H1 (cell line): Measurements from ENCODE around the gene CAPN11. TPM values are rescaled to one million over a fixed set of nuclear protein-coding genes. Genes with fewer than 3 reads are reported as not detected.

Source experiments
- CTCF ChIA-PET: fragments of 300-600 bp; sonication (Branson Sonifier 250); formaldehyde crosslinking; loops from one replicate; lab custom pipeline; 2021; ENCODE audit not compliant: partially characterized antibody; lab: Charles Lee
- POLR2A ChIA-PET: fragments of 300-600 bp; sonication (Branson Sonifier 250); formaldehyde crosslinking; loops from one replicate; lab custom pipeline; 2021; ENCODE audit warnings: inconsistent platforms; ENCODE audit not compliant: partially characterized antibody; lab: Charles Lee
- DNase-seq, 2 experiments: peaks; one replicate each; pipeline versions ENCODE4 v3.0.0 to v3.0.0-alpha.2; 2010 to 2022; ENCODE audit warnings: low spot score in 2 of 2, low read depth in 1 of 2, mixed read lengths in 1 of 2
- FAIRE-seq: peaks from 2 replicates; lab custom pipeline; 2011; peaks lifted over from hg19 to GRCh38; lab: Jason Lieb, UNC
- H2AFZ ChIP-seq: 2 replicates; pipeline ENCODE4 v1.8.1; 2012; ENCODE audit warnings: low read length, inconsistent platforms
- H2AK5ac ChIP-seq: 2 replicates; pipeline ENCODE4 v1.6.1; 2013; ENCODE audit warnings: low read depth, low read length
- H2BK120ac ChIP-seq: replicated peaks from 2 replicates; pipeline ENCODE3; 2013; ENCODE audit warnings: low read depth, low read length, inconsistent platforms
- H2BK12ac ChIP-seq: 2 replicates; pipeline ENCODE4 v1.6.1; 2013; ENCODE audit warnings: low read depth, low read length
- H2BK15ac ChIP-seq: 2 replicates; pipeline ENCODE4 v1.6.1; 2013; ENCODE audit warnings: low read length
- H2BK20ac ChIP-seq: 2 replicates; pipeline ENCODE4 v1.6.1; 2013; ENCODE audit warnings: low read length
- H2BK5ac ChIP-seq: 2 replicates; pipeline ENCODE4 v1.6.1; 2013; ENCODE audit warnings: low read depth, low read length
- H3K14ac ChIP-seq: 2 replicates; pipeline ENCODE4 v1.6.1; 2013; ENCODE audit warnings: inconsistent platforms; ENCODE audit not compliant: insufficient read length
- H3K18ac ChIP-seq: 2 replicates; pipeline ENCODE4 v1.6.1; 2013; ENCODE audit warnings: low read length; ENCODE audit errors: extremely low read depth
- H3K23ac ChIP-seq: 2 replicates; pipeline ENCODE4 v1.6.1; 2013; ENCODE audit warnings: inconsistent platforms; ENCODE audit not compliant: insufficient read length
- H3K23me2 ChIP-seq: 2 replicates; pipeline ENCODE4 v1.6.1; 2013; ENCODE audit warnings: low read depth, low read length
- H3K27ac ChIP-seq: 2 replicates; pipeline ENCODE4 v1.6.1; 2011; ENCODE audit warnings: low read depth, low read length, inconsistent platforms
- H3K27me3 ChIP-seq, 4 experiments: replicated peaks in 1 of 4; 1 replicate in 1 of 4; 2 replicates in 3 of 4; pipeline versions ENCODE4 v1.6.1 to v1.8.1; 2011 to 2013; ENCODE audit warnings: low read length in 3 of 4, mild to moderate bottlenecking in 3 of 4, inconsistent platforms in 2 of 4, mixed read lengths in 2 of 4, moderate library complexity in 1 of 4; ENCODE audit not compliant: control insufficient read depth in 3 of 4, insufficient read depth in 3 of 4; ENCODE audit errors: extremely low read depth in 1 of 4
- H3K36me3 ChIP-seq, 4 experiments: 2 replicates each; pipeline versions ENCODE4 v1.6.1 to v1.8.1; 2011 to 2013; ENCODE audit warnings: mild to moderate bottlenecking in 4 of 4, low read length in 3 of 4, moderate library complexity in 2 of 4, control low read depth in 1 of 4, inconsistent platforms in 1 of 4; ENCODE audit not compliant: insufficient read depth in 4 of 4, control insufficient read depth in 2 of 4
- H3K4ac ChIP-seq: replicated peaks from 2 replicates; pipeline ENCODE3; 2013; ENCODE audit warnings: low read length, low read depth, mixed read lengths, inconsistent platforms; ENCODE audit not compliant: insufficient read length
- H3K4me1 ChIP-seq, 4 experiments: replicated peaks in 1 of 4; 1 replicate in 1 of 4; 2 replicates in 3 of 4; pipeline versions ENCODE4 v1.6.1 to v1.8.1; 2011 to 2013; ENCODE audit warnings: low read length in 3 of 4, inconsistent platforms in 2 of 4, mixed read lengths in 1 of 4; ENCODE audit not compliant: insufficient read depth in 4 of 4, control insufficient read depth in 3 of 4
- H3K4me2 ChIP-seq, 2 experiments: 2 replicates each; pipeline versions ENCODE4 v1.6.1 to v1.8.1; 2011 to 2013; ENCODE audit warnings: low read depth in 2 of 2, low read length in 2 of 2, control low read depth in 1 of 2, inconsistent platforms in 1 of 2, mild to moderate bottlenecking in 1 of 2; ENCODE audit not compliant: insufficient read depth in 1 of 2
- H3K4me3 ChIP-seq, 4 experiments: fragments of 200-600, 300-600 bp in 1 of 4; sonication (generic), shearing (Covaris generic), sonication (Bioruptor Twin) in 1 of 4; 2 replicates each; pipeline versions ENCODE4 v1.5.1 to v1.8.1; 2011 to 2016; ENCODE audit warnings: low read length in 4 of 4, low read depth in 3 of 4, control low read depth in 2 of 4, inconsistent platforms in 2 of 4, mild to moderate bottlenecking in 2 of 4, mixed read lengths in 1 of 4, moderate library complexity in 1 of 4; ENCODE audit not compliant: insufficient read depth in 2 of 4; ENCODE audit errors: extremely low read depth in 1 of 4
- H3K56ac ChIP-seq: replicated peaks from 2 replicates; pipeline ENCODE3; 2013; ENCODE audit warnings: low read depth, mild to moderate bottlenecking, mixed read lengths, low read length, inconsistent platforms; ENCODE audit not compliant: insufficient read length
- H3K79me1 ChIP-seq: 2 replicates; pipeline ENCODE4 v1.6.1; 2013; ENCODE audit warnings: low read depth, low read length, control low read depth
- H3K79me2 ChIP-seq, 2 experiments: 2 replicates each; pipeline versions ENCODE4 v1.6.1 to v1.8.1; 2012 to 2013; ENCODE audit warnings: low read length in 2 of 2, mild to moderate bottlenecking in 2 of 2, inconsistent platforms in 1 of 2; ENCODE audit not compliant: insufficient read depth in 2 of 2, control insufficient read depth in 1 of 2
- H3K9ac ChIP-seq, 4 experiments: replicated peaks in 1 of 4; 1 replicate in 1 of 4; 2 replicates in 3 of 4; pipeline versions ENCODE4 v1.6.1 to v1.8.1; 2011 to 2013; ENCODE audit warnings: low read depth in 3 of 4, low read length in 3 of 4, control low read depth in 2 of 4, mild to moderate bottlenecking in 2 of 4, moderate library complexity in 2 of 4, inconsistent platforms in 1 of 4; ENCODE audit errors: extremely low read depth in 1 of 4
- H3K9me3 ChIP-seq, 2 experiments: 2 replicates each; pipeline versions ENCODE4 v1.6.1 to v1.8.1; 2012 to 2013; ENCODE audit warnings: mild to moderate bottlenecking in 2 of 2, moderate library complexity in 2 of 2, control low read depth in 1 of 2, inconsistent platforms in 1 of 2, low read depth in 1 of 2, low read length in 1 of 2, mixed read lengths in 1 of 2; ENCODE audit not compliant: insufficient read depth in 2 of 2
- H4K20me1 ChIP-seq, 2 experiments: replicated peaks in 1 of 2; 2 replicates each; pipeline versions ENCODE3 to v1.8.1; 2011 to 2013; ENCODE audit warnings: inconsistent platforms in 2 of 2, low read length in 2 of 2, mild to moderate bottlenecking in 1 of 2; ENCODE audit not compliant: insufficient read depth in 2 of 2, control insufficient read depth in 1 of 2
- H4K5ac ChIP-seq: 2 replicates; pipeline ENCODE4 v1.6.1; 2013; ENCODE audit warnings: low read length, low read depth, mixed read lengths, inconsistent platforms; ENCODE audit not compliant: insufficient read length
- H4K8ac ChIP-seq: 2 replicates; pipeline ENCODE4 v1.8.0; 2013; ENCODE audit warnings: mild to moderate bottlenecking, moderate library complexity, low read length, inconsistent platforms; ENCODE audit not compliant: insufficient read depth; ENCODE audit errors: extremely low read depth
- H4K91ac ChIP-seq: replicated peaks from 2 replicates; pipeline ENCODE3; 2013; ENCODE audit warnings: low read length, mixed read lengths, inconsistent platforms; ENCODE audit not compliant: insufficient read length
- BCL11A ChIP-seq, 2 experiments: IDR thresholded peaks; one replicate each; pipeline ENCODE4 v1.6.1; 2011; ENCODE audit warnings: low read depth in 2 of 2, low read length in 2 of 2, mild to moderate bottlenecking in 2 of 2
- WGBS, 2 experiments: shearing (Covaris generic) in 1 of 2; methylation state at CpG; one replicate each; pipeline versions ENCODE4 v1.1.6 to v1.1.7; 2013 to 2015; ENCODE audit warnings: low lambda C conversion rate in 2 of 2, mixed read lengths in 2 of 2, inconsistent platforms in 1 of 2, low coverage in 1 of 2, missing lambda C conversion rate in 1 of 2; ENCODE audit not compliant: insufficient replicate concordance in 2 of 2, insufficient coverage in 1 of 2, insufficient read length in 1 of 2; ENCODE audit errors: extremely low coverage in 1 of 2, missing lambda C conversion rate in 1 of 2; 5-methylcytosine and 5-hydroxymethylcytosine counted together
- polyA plus RNA-seq, 7 experiments: library from polyadenylated mRNA; depleted of rRNA in 3 of 7; stranded (reverse) in 5 of 7; unstranded in 2 of 7; fragments of >200 nt in 5 of 7; fragments of 200-250 nt in 2 of 7; gene quantifications; 1 replicate in 5 of 7; 2 replicates in 1 of 7; 4 replicates in 1 of 7; pipeline versions ENCODE4 v1.2.1 to v1.2.3, GENCODE V29; 2011 to 2013; ENCODE audit warnings: missing spikeins in 2 of 7, mixed read lengths in 2 of 7
- small RNA-seq: library from polyadenylated mRNA; stranded (forward); fragments of <200 nt; extraction: miRNeasy Mini kit (QIAGEN cat#:217004); gene quantifications from one replicate; pipeline ENCODE3, GENCODE V24; 2013; ENCODE audit not compliant: insufficient read depth
- total RNA-seq: library from RNA; stranded (reverse); fragmentation: NEBNext Ultra II Directional; extraction: Animal tissue kit (Norgen Biotek cat#: 25700); gene quantifications from 2 replicates; pipeline ENCODE4 v1.2.1, GENCODE V29; 2021

CAPN11 gene
- total and polyA plus RNA-seq, 2 of the 8 experiments (the other 6 are each of a cell fraction or from before 2014, with no cell fraction given), result 0.95 to 0.97 TPM

GRCh38 chr6:44233567-44234100, 75.0 kb downstream of the CAPN11 start:
- DNase-seq, result no peak
- no peak overlapping the region for H2BK20ac ChIP-seq

More at GRCh38 chr6:44233567-44234100, 75.0 kb downstream of the CAPN11 start:
- no peak overlapping the region for H3K56ac ChIP-seq
- H2BK15ac ChIP-seq, result 0 out of 2 replicates have a peak overlapping the region, but pooled peaks have one; percentile 14
- no peak overlapping the region for H3K9ac ChIP-seq
- no peak overlapping the region for H3K18ac ChIP-seq
- H3K23ac ChIP-seq, result no peak overlapping the region
- peaks cover 4% of the 10 kb centered on the region; the same call in 1 of the 2 replicates for H3K23me2 ChIP-seq
- H3K27ac ChIP-seq, result peak overlapping the region; percentile 1; the same call in 1 of the 2 replicates
- TF ChIP-seq BCL11A (IDR thresholded peaks at IDR 0.05; ENCODE audit: low read depth in 2 of 2, low read length in 2 of 2), result no peak
- TF ChIP-seq, all 59 proteins: peak for 0
- Histone ChIP-seq H2BK120ac (no peak overlapping the region), H3K4me1 (peaks cover 4 to 15% (median 9%) of the 10 kb centered on the region in 4 experiments; a peak in 6 of 7 replicates), H3K4ac (no peak overlapping the region), H3K4me2 (no peak overlapping the region), H3K27me3 (no peaks in the 10 kb centered on the region; a peak in 1 of 7 replicates), H3K79me1 (peaks cover 11% of the 10 kb centered on the region), H2BK5ac (no peak overlapping the region), H2BK12ac (no peak overlapping the region), H3K79me2 (0 out of 4 replicates have a peak, but pooled peaks cover 0 to 4% of the 10 kb centered on the region in 2 experiments), H4K91ac (no peak overlapping the region), H2AFZ (no peak overlapping the region), H4K5ac (no peak overlapping the region), H3K9me3 (no peaks in the 10 kb centered on the region), H4K20me1 (peaks cover 6 to 17% of the 10 kb centered on the region in 2 experiments), H2AK5ac (no peak overlapping the region), H4K8ac (no peak overlapping the region), H3K4me3 (no peak overlapping the region), H3K36me3 (peaks cover 35 to 57% (median 51%) of the 10 kb centered on the region in 4 experiments), H3K14ac (no peak overlapping the region)
- ChIA-PET CTCF (interaction anchor here (1.1 to 19.4 kb wide), 25 partner anchors 8 to 153 kb away, joined by 3 to 287 read pairs (median 18); partner anchors contain the start of genes CAPN11, HSP90AB1, MYMX and SLC29A1), POLR2A (interaction anchor here (0.7 to 21.0 kb wide), 15 partner anchors 9 to 271 kb away, joined by 3 to 581 read pairs (median 5); partner anchors contain the start of genes HSP90AB1, SLC29A1 and SLC35B2)
- FAIRE-seq, result no peak
- 85% methylated on average over 14 of the region's 14 CpGs; no CpG with 5 or more reads in 1 of the 2 experiments for WGBS, 2 experiments

Small RNA genes lying within 50 kb of the gene (small RNA-seq; reads per million reads assigned to genes)
- gene RN7SL811P, result not detected

Other genes with a start within 250 kb of the CAPN11 start
- gene MRPL14, start 31.4 kb upstream of the CAPN11 start, total RNA-seq, result 81.8 and 82.0 TPM in 2 replicates
- 97.1 and 105 TPM in 2 replicates for gene MRPL14, start 31.4 kb upstream of the CAPN11 start, polyA plus RNA-seq (2011; rRNA removed)
- gene TMEM63B, start 31.3 kb upstream of the CAPN11 start, total RNA-seq, result 60.5 and 61.1 TPM in 2 replicates
- gene TMEM63B, start 31.3 kb upstream of the CAPN11 start, polyA plus RNA-seq (2011; rRNA removed), result 96.8 and 110 TPM in 2 replicates
- gene MYMX, start 58.1 kb downstream of the CAPN11 start, total RNA-seq, result 4.7 and 5.2 TPM in 2 replicates
- 5.3 and 6.9 TPM in 2 replicates for gene MYMX, start 58.1 kb downstream of the CAPN11 start, polyA plus RNA-seq (2011; rRNA removed)
- 187 and 196 TPM in 2 replicates for gene SLC29A1, start 64.8 kb downstream of the CAPN11 start, total RNA-seq
- 558 and 626 TPM in 2 replicates for gene SLC29A1, start 64.8 kb downstream of the CAPN11 start, polyA plus RNA-seq (2011; rRNA removed)
- 2,224 and 2,297 TPM in 2 replicates for gene HSP90AB1, start 88.3 kb downstream of the CAPN11 start, total RNA-seq
- gene HSP90AB1, start 88.3 kb downstream of the CAPN11 start, polyA plus RNA-seq (2011; rRNA removed), result 1,244 and 1,564 TPM in 2 replicates
- gene SLC35B2, start 98.7 kb downstream of the CAPN11 start, total RNA-seq, result 29.5 and 32.3 TPM in 2 replicates
- 65.0 and 73.7 TPM in 2 replicates for gene SLC35B2, start 98.7 kb downstream of the CAPN11 start, polyA plus RNA-seq (2011; rRNA removed)
- gene NFKBIE, start 106.7 kb downstream of the CAPN11 start, total RNA-seq, result 10.8 and 13.5 TPM in 2 replicates
- gene NFKBIE, start 106.7 kb downstream of the CAPN11 start, polyA plus RNA-seq (2011; rRNA removed), result 19.2 and 22.9 TPM in 2 replicates
- gene TMEM151B, start 111.6 kb downstream of the CAPN11 start, total RNA-seq, result 15.5 and 15.7 TPM in 2 replicates
- gene TMEM151B, start 111.6 kb downstream of the CAPN11 start, polyA plus RNA-seq (2011; rRNA removed), result 8.0 and 11.6 TPM in 2 replicates
- gene AARS2, start 154.5 kb downstream of the CAPN11 start, total RNA-seq, result 19.9 and 20.4 TPM in 2 replicates
- gene AARS2, start 154.5 kb downstream of the CAPN11 start, polyA plus RNA-seq (2011; rRNA removed), result 8.6 and 12.8 TPM in 2 replicates
- not detected in 2 replicates for gene SPATS1, start 183.8 kb downstream of the CAPN11 start, total RNA-seq
- not detected in 2 replicates for gene SPATS1, start 183.8 kb downstream of the CAPN11 start, polyA plus RNA-seq (2011; rRNA removed)
- 31.9 and 32.8 TPM in 2 replicates for gene CDC5L, start 228.9 kb downstream of the CAPN11 start, total RNA-seq
- gene CDC5L, start 228.9 kb downstream of the CAPN11 start, polyA plus RNA-seq (2011; rRNA removed), result 5.1 and 8.4 TPM in 2 replicates